ENCODE measurements around the gene ZMYM5.
"Not testable (repeated sequence)": the region's sequence is repeated elsewhere in the genome, so short reads cannot be mapped to it uniquely, and the experiment has no call there.

The ZMYM5 gene

DNA sequence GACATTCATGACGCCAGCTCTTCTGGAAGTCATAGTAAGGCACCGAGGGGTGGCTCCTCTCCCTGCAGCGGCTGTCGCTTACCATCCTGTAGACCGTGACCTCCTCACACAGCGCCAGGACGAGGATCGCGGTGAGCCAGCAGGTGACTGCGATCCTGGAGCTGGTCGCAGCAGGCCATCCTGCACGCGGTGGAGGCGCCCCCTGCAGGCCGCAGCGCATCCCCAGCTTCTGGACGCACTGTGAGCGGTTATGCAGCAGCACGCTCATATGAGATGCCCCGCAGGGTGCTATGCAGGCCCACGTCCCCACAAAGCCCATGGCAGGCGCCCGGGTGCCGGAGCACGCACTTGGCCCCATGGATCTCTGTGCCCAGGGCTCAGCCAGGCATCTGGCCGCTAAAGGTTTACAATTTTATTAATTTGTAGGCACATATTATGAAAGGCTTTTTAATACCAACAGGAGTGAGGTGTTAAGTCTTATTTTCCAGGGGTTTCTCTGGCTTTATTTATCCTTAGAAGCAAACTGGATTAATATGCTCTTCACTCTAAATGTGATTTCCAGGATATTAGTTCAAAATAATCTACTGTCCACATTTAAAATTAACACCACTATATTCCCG is 45.1 kb downstream of the ZMYM5 start:
- peak; percentile 3 to 19 for DNase-seq (ENCODE audit: low read depth in 2 of 2)

DNA sequence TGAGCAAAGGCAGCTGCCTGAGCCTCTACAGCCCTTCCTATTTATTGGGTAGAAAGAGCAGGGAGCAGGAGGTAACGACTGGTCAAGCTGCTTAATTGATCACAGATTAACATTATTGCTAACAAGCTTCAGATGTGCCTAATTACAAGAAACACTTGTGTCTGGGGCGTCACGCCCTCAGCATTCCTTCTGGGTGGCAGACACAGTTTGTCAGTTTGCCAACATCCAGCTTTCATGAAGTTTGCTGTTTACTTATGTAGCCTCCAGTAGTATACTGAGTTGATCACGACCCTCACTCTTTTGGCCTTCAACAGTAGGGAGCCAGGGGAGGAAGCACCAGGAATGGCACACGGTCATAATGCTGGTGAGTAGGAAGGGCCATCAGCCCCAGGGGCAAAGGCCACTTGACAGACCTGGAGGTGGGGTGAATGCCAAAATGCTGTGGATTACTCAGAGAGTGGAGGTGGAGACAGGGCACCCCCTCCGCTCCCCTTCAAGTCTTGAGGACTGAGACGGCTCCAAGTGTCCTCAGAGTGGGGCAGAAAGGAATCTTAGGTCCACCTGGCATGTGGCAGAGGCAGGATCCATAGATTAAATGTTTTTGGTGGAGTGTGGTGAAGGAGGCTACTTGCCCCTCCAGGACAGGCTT is 45.8 kb downstream of the ZMYM5 start:
- no peak for DNase-seq (ENCODE audit: low read depth in 2 of 2)

DNA sequence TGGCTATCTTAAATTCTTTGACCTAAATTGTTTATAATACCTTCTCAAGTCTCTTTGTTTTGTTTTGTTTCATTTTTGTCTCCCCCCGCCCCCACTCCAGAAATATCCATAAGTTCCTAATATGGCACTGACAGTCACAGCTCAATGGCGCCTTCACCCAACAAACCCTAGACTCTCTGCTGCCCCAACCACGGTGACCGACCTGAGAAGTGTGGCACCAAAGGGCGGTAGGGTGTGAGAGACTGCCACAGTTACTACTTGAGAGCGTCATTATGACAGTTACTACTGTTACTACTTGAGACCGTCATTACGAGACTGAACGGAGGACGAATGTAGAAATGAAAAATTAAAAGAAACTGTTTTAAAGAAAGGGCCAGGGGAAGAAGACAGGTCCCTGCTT is 46.3 kb downstream of the ZMYM5 start:
- no peak for DNase-seq (ENCODE audit: low read depth in 2 of 2)

GRCh38 chr13:19815842-19816241 is 47.6 kb downstream of the ZMYM5 start:
- not testable (repeated sequence) for DNase-seq (ENCODE audit: low read depth in 2 of 2)

DNA sequence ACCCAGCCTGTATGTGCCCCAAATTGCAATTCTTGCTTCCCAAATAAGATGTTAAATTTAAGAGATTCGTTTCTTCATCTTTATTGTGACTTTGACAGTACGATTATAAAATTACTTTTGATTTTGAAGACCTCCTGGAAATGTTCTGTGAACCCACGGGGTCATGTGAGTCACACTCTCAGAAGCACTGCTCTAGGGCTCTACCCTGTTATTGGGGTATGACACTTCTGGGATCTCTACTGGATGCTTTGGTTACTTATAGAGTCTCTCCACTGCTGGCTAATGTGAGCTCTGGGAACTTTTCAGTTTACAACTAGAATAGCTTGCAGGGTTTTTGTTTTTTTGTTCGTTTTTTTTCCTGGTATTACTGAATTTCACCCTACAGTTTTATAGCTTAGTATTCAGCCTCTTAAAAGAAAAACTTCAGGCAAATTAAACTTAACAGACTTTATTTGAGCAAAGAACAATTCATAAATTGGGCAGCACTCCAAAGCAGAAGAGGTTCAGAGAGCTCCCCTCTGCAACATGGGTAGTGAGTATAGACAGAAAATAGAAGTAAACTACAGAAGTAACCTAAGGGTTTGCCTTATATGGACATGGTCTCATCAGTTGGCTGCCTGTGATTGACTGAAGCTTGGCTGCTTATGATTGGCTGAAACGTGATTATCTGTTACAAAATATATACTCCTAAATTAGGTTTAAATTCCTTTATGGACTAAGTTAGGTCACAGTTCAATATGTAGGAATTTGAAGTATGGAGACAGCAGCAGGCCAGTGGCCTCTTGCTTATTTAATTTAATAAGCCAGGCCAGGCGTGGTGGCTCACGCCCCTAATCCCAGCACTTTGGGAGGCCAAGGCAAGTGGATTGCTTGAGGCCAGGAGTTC is 52.2 kb downstream of the ZMYM5 start:
- no peak for DNase-seq (ENCODE audit: low read depth in 2 of 2)

DNA sequence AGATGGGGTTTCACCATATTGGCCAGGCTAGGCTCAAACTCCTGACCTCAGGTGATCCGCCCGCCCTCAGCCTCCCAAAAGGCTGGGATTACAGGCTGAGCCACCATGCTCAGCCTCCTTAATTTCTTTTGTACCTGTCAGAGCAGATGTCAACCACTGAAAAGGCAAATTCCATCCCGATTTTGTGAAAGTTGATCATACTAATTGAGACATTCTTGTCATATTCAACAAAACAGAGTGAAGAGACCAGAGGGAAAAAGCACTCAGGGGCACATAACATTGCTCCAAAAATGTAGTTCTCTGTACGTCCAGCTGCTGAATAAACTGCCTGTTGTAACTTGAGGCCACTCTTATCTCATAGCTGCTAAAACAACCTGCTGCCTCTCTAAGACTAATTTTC is 53.3 kb downstream of the ZMYM5 start:
- no peak for DNase-seq (ENCODE audit: low read depth in 2 of 2)

DNA sequence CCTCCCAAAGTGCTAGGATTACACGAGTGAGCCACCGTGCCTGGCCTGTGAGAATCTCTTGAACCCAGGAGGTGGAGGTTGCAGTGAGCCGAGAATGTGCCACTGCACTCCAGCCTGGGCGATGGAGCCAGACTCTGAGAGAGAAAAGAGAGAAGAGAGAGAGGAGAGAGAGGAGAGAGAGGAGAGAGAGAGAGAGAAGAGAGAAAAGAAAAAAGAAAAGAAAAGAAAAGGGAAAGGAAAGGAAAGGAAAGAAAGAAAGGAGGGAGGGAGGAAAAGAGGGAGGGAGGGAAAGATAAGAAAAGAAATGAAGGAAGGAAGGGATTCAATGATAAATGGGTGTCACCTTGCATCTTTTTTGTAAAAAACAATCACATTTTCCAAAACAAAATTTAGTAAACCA is 57.7 kb downstream of the ZMYM5 start:
- DNase-seq (ENCODE audit: low read depth in 2 of 2): no peak

- DNase-seq (ENCODE audit: low read depth in 2 of 2): no peak
Measured at GRCh38 chr13:19795956-19796355, 67.5 kb downstream of the ZMYM5 start.

DNA sequence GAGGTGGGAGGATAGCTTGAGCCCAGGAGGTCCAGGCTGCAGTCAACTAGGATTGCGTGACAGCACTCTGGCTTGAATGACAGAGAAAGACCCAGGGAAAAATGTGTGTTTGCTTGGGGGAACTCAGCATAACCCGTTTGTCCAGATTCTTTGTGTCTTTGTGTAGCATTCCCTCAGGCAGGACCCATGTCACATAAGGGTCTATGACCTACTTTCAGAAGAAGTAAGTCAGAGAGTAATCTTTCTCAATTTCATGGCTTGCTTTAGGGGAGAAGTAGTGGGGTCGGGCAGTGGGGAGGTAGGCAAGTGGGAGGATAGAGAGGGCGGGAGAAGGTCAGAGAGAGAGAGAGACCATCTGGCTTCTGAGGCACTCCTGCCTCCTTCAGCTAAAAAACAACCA is 68.8 kb downstream of the ZMYM5 start:
- no peak for DNase-seq (ENCODE audit: low read depth in 2 of 2)

- no peak for DNase-seq (ENCODE audit: low read depth in 2 of 2)
Measured at GRCh38 chr13:19791953-19792537, 71.4 kb downstream of the ZMYM5 start.

DNA sequence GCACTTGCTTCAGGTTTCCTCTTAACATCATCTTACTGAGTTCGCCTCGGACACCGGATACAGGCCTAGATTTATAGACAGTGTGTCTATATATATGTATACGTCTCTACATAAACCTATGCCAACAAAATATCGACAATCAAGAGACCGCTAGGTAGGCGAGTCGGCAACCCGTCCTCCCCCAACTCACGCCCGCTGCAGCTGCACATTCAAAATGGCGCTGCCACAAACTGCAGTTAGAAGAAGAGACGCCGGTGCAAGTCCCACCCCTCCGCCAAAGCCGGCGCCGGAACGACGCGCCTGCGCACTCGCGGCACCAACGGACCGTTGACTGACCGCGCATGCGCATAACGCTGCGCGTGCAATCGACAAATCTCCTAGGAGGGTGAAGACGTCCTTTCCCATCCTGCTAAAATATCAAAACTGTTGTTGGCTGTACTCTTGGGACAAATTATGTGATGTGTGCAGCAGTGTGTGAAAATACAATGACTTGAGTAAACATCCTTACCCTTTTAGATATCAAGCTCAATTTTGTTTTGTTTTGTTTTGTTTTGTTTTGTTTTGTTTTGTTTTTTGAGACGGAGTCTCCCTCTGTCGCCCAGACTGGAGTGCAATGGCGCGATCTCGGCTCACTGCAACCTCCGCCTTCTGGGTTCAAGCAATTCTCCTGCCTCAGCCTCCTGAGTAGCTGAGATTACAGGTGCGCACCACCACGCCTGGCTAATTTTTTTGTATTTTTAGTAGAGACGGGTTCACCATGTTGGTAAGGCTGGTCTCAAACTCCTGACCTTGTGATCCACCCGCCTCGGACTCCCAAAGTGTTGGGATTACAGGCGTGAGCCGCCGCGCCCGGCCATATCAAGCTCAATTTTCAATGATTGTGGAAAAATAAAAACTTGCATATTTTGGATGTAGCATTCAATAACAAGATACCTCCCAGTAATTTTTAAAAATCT is 80.4 kb downstream of the ZMYM5 start, which contains the start of gene PSPC1:
Gene PSPC1, minus strand, starts transcription at position 219 of the 956 bp plus-strand sequence. Its CDS starts 188 bp downstream, at position 31.
- peak; percentile 86 to 92 for DNase-seq (ENCODE audit: low read depth in 2 of 2)

DNA sequence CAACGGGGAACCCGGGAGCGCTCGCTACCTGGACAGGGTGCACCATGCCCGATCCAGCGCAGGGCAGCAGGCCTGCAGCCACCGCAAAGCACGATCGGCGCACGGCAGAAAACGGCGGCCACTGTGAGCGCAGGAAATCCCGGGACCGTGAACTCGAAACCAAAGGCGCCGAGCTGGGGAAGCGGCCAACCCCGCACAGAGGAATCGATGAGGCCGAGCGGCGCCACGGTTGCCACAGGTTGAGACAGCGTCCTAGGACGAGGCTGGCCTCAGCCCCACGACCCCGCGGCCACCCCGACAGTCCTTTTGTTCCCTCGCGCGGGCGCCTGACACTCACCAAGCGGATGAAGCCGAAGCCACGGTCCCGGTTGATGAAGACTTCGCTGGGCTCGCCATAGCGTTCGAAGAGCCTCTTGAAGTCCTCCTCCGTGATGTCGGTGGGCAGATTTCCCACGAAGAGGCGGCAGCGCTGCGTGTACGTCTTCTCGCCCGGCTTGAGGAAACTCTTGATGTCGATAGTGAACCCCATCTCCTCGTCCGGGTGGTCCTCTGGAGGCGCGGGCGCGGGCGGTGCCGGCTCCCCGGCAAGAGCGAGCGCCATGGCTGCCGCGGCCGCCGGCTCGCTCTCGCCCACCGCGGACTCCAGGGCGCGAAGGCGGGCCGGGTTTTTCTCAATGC is 81.3 kb downstream of the ZMYM5 start:
- peak; percentile 19 to 39 for DNase-seq (ENCODE audit: low read depth in 2 of 2)

DNA sequence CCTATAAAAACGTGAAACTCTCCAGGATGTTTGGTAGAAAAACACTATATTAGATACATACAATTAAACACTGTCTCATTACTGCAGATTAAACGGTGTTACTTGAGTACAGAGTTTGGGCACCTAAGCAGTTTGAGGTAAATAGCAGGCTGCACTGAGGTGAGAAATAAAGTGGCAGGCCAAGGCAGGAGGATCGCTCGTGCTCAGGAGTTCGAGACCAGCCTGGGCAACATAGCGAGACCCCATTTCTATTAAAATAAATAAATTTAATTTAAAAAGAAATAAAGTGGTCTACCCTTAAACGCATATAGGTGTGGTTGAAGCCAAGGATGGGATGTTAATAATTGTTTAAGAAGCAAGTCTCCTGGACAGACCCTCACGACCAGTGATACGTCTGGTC is 81.9 kb downstream of the ZMYM5 start:
- DNase-seq (ENCODE audit: low read depth in 2 of 2): no peak

DNA sequence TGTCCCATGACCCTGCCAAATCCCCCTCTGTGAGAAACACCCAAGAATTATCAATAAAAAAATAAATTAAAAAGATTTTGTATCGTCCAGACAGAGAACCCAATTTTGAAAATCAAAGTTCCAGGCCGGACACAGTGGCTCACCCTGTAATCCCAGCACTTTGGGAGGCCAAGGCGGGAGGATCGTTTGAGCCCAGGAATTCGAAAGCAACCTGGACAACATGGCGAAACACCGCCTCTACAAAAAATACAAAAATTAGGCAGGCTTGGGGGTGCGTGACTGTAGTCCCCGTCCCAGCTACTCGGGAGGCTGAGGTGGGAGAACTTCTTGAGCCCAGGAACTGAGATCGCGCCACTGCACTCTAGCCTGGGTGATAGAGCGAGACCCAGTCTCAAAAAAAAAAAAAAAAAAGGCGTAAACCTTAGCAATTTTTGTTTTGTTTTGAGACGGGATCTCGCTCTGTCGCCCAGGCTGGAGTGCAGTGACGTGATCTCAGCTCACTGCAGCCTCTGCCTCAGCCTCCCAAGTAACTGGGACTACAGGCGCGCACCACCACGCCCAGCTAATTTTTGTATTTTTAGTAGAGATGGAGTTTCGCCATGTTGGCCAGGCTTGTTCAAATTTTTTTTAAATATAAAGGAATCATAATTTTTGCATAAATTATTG is 82.6 kb downstream of the ZMYM5 start:
- DNase-seq (ENCODE audit: low read depth in 2 of 2): not testable (repeated sequence)
